GM12878 (cell line): Measurements from ENCODE around the gene LRSAM1. TPM values are rescaled to one million over a fixed set of nuclear protein-coding genes. Genes with fewer than 3 reads are reported as not detected.

ENCODE experiments used
- ATAC-seq: fragments of 200-7000 bp; cut with Tn5 transposase; 3 replicates; pipeline ENCODE4 v1.9.1; 2020; ENCODE audit warnings: mild to moderate bottlenecking, moderate library complexity
- BruUV-seq: library from RNA; stranded (reverse); fragments of 400-500 nt; replicated peaks from 2 replicates; lab custom pipeline; 2021; lab: Mats Ljungman, UMichigan
- CTCF ChIA-PET: fragments of 300-600 bp; sonication (Branson Sonifier 250); formaldehyde crosslinking; extraction: SDS; loops from one replicate; lab custom pipeline; 2021; ENCODE audit warnings: inconsistent platforms; lab: Yijun Ruan, JAX
- POLR2A ChIA-PET: fragments of 350-600 bp; formaldehyde crosslinking; extraction: SDS; loops from one replicate; lab custom pipeline; 2021; ENCODE audit warnings: inconsistent platforms; lab: Charles Lee
- RAD21 ChIA-PET: fragments of 300-600 bp; sonication (Branson Sonifier 250); formaldehyde crosslinking; loops from one replicate; lab custom pipeline; 2023; ENCODE audit warnings: antibody characterized with exemption; ENCODE audit not compliant: unreplicated experiment; lab: Charles Lee
- SMC1A ChIA-PET: fragments of 300-600 bp; sonication (Branson Sonifier 250); formaldehyde crosslinking; loops from one replicate; lab custom pipeline; 2023; ENCODE audit not compliant: unreplicated experiment, uncharacterized antibody; lab: Charles Lee
- DNase-seq: peaks from one replicate; pipeline ENCODE4 v3.0.0-alpha.2; 2011; ENCODE audit warnings: low read depth, low spot score
- FAIRE-seq: peaks from 3 replicates; lab custom pipeline; 2011; peaks lifted over from hg19 to GRCh38; lab: Jason Lieb, UNC
- H2AFZ ChIP-seq: 2 replicates; pipeline ENCODE4 v1.6.0; 2011; ENCODE audit warnings: low read depth, low read length, control low read depth; ENCODE audit not compliant: control insufficient read depth
- H3K27ac ChIP-seq: 2 replicates; pipeline ENCODE4 v1.5.1; 2011; ENCODE audit warnings: control low read depth; ENCODE audit not compliant: control insufficient read depth, insufficient read depth
- H3K27me3 ChIP-seq, 2 experiments: replicated peaks in 1 of 2; 2 replicates each; pipeline versions ENCODE4 v1.6.0 to v1.6.1; 2011; ENCODE audit warnings: low read length in 1 of 2; ENCODE audit not compliant: control insufficient read depth in 2 of 2, insufficient read depth in 2 of 2
- H3K36me3 ChIP-seq, 2 experiments: 2 replicates each; pipeline ENCODE4 v1.5.1; 2011; ENCODE audit warnings: low read length in 1 of 2; ENCODE audit not compliant: control insufficient read depth in 2 of 2, insufficient read depth in 2 of 2
- H3K4me1 ChIP-seq: 2 replicates; pipeline ENCODE4 v1.6.1; 2011; ENCODE audit warnings: mild to moderate bottlenecking, low read length, moderate library complexity, mixed read lengths; ENCODE audit not compliant: control insufficient read depth, insufficient read depth
- H3K4me2 ChIP-seq: 2 replicates; pipeline ENCODE4 v1.6.0; 2011; ENCODE audit warnings: control low read depth; ENCODE audit not compliant: control insufficient read depth, insufficient read depth
- H3K4me3 ChIP-seq: fragments of 200-600 bp; sonication (generic); 2 replicates; pipeline ENCODE4 v1.5.1; 2016
- H3K79me2 ChIP-seq: 2 replicates; pipeline ENCODE4 v1.6.0; 2011; ENCODE audit warnings: low read length; ENCODE audit not compliant: control insufficient read depth, insufficient read depth
- H3K9ac ChIP-seq: 2 replicates; pipeline ENCODE4 v1.8.0; 2011; ENCODE audit warnings: low read length, control low read depth, mixed read lengths; ENCODE audit not compliant: control insufficient read depth, insufficient read depth
- H3K9me3 ChIP-seq: replicated peaks from 3 replicates; pipeline ENCODE4 v1.5.1; 2011; ENCODE audit warnings: mild to moderate bottlenecking, low read length; ENCODE audit not compliant: control insufficient read depth, insufficient read depth
- H4K20me1 ChIP-seq: 2 replicates; pipeline ENCODE4 v1.6.0; 2011; ENCODE audit not compliant: control insufficient read depth, insufficient read depth
- FOS ChIP-seq: IDR thresholded peaks from 3 replicates; pipeline ENCODE4 v1.6.1; 2011; ENCODE audit warnings: borderline replicate concordance; ENCODE audit not compliant: insufficient read length; ENCODE audit errors: extremely low read depth
- GABPA ChIP-seq: IDR thresholded peaks from 2 replicates; pipeline ENCODE4 v1.6.1; 2014; ENCODE audit warnings: antibody characterized with exemption, low read depth, mild to moderate bottlenecking, inconsistent platforms
- IKZF2 ChIP-seq, 2 experiments: fragments of 450-650 bp; IDR thresholded peaks; 2 replicates each; pipeline ENCODE4 v1.6.1; 2017; ENCODE audit warnings: mild to moderate bottlenecking in 2 of 2, moderate library complexity in 2 of 2
- MLLT1 ChIP-seq: fragments of 450-650 bp; IDR thresholded peaks from 2 replicates; pipeline ENCODE4 v1.6.1; 2016; ENCODE audit warnings: mild to moderate bottlenecking
- MTA3 ChIP-seq: IDR thresholded peaks from 2 replicates; pipeline ENCODE4 v1.6.1; 2012; ENCODE audit warnings: low read length, inconsistent platforms, borderline replicate concordance
- NRF1 ChIP-seq: conservative IDR thresholded peaks from 2 replicates; pipeline ENCODE4 v1.6.1; 2011; ENCODE audit warnings: mild to moderate bottlenecking, low read depth, low read length, improper control_type of control experiment
- RUNX3 ChIP-seq: IDR thresholded peaks from 2 replicates; pipeline ENCODE4 v1.6.1; 2012; ENCODE audit warnings: low read length, inconsistent platforms
- SMC3 ChIP-seq: IDR thresholded peaks from 2 replicates; pipeline ENCODE4 v1.6.1; 2011; ENCODE audit warnings: low read length, improper control_type of control experiment, borderline replicate concordance
- USF2 ChIP-seq: IDR thresholded peaks from 2 replicates; pipeline ENCODE4 v1.6.1; 2011; ENCODE audit warnings: low read depth, low read length, improper control_type of control experiment, borderline replicate concordance
- YBX1 ChIP-seq: fragments of 450-650 bp; IDR thresholded peaks from 2 replicates; pipeline ENCODE4 v1.6.1; 2016; ENCODE audit warnings: antibody characterized with exemption
- ZBED1 ChIP-seq: IDR thresholded peaks from 2 replicates; pipeline ENCODE4 v1.6.1; 2016; ENCODE audit warnings: borderline replicate concordance
- ZBTB11 ChIP-seq: fragments of 450-650 bp; formaldehyde crosslinking; IDR thresholded peaks from 2 replicates; pipeline ENCODE4 v1.5.0; 2022; ENCODE audit warnings: mild to moderate bottlenecking, missing genetic modification characterization
- ZBTB33 ChIP-seq: fragments of 450-650 bp; IDR thresholded peaks from 2 replicates; pipeline ENCODE4 v1.6.1; 2017; ENCODE audit warnings: mild to moderate bottlenecking
- WGBS: methylation state at CpG from one replicate; pipeline ENCODE4 v1.1.6; 2016; ENCODE audit warnings: low lambda C conversion rate; ENCODE audit not compliant: insufficient replicate concordance, insufficient coverage; ENCODE audit errors: missing lambda C conversion rate; 5-methylcytosine and 5-hydroxymethylcytosine counted together
- in situ Hi-C: fragments of 300-500 bp; cut with MboI; formaldehyde crosslinking; loops from 9 replicates; pipeline ENCODE4 v1.14.3; 2018; ENCODE audit warnings: mixed read lengths
- intact Hi-C: fragments of 100-400 bp; cut with micrococcal nuclease; formaldehyde crosslinking; loops from one replicate; pipeline ENCODE4 v1.14.2; 2022; ENCODE audit not compliant: unreplicated experiment
- polyA plus RNA-seq, 11 experiments: library from polyadenylated mRNA; depleted of rRNA in 4 of 11; unstranded in 6 of 11; stranded (reverse) in 5 of 11; fragments of >200 nt; fragmentation: Nextera tagmentation in 4 of 11; fragmentation: Illumina TruSeq in 1 of 11; extraction: Ambion mirVana in 4 of 11; extraction: Trizol in 1 of 11; gene quantifications; 1 replicate in 1 of 11; 2 replicates in 10 of 11; pipeline versions ENCODE4 v1.2.1 to v1.2.3, GENCODE V29; 2011 to 2016; ENCODE audit warnings: inconsistent platforms in 2 of 11, missing spikeins in 2 of 11, low read depth in 1 of 11
- total RNA-seq, 4 experiments: library from RNA; depleted of rRNA in 3 of 4; stranded (reverse); fragments of >200 nt in 3 of 4; fragmentation: Illumina TruSeq in 1 of 4; extraction: Trizol in 1 of 4; gene quantifications; 2 replicates each; pipeline versions ENCODE4 v1.2.1 to v1.2.3, GENCODE V29; 2013 to 2021
- TF ChIP-seq, protein P1 (sequence below): IDR thresholded peaks from 2 replicates; pipeline ENCODE4 v1.6.1; 2011; ENCODE audit warnings: mild to moderate bottlenecking, low read depth, low read length, moderate library complexity; ENCODE audit not compliant: insufficient replicate concordance

LRSAM1 gene
- total and polyA plus RNA-seq, 10 of the 15 experiments (the other 5 are each of a cell fraction or from before 2014, with no cell fraction given): 0.14 to 23.4 (median 11.7) TPM

- ChIA-PET CTCF (no interaction called here), POLR2A (interaction anchor here (0.5 kb wide), 1 partner anchor 105 kb away, joined by 4 read pairs; no protein-coding TSS in a partner anchor), RAD21 (no interaction called here), SMC1A (no interaction called here)
- no peak overlapping the region for H2AFZ ChIP-seq
- H3K4me3 ChIP-seq: no peak overlapping the region
- no TSS peak for BruUV-seq
- no peak overlapping the region for H3K9ac ChIP-seq
- TF ChIP-seq FOS: no peak
- no peak for TF ChIP-seq IKZF2 (IDR thresholded peaks at IDR 0.05)
- TF ChIP-seq MTA3: no peak
- no peak for TF ChIP-seq RUNX3
- TF ChIP-seq ZBTB33: no peak
- no peak for TF ChIP-seq YBX1
- no peak for TF ChIP-seq GABPA
- TF ChIP-seq SMC3: no peak
- TF ChIP-seq NRF1: no peak
- no peak for TF ChIP-seq ZBED1
- TF ChIP-seq MLLT1: no peak
- TF ChIP-seq USF2: no peak
- TF ChIP-seq, protein P1, sequence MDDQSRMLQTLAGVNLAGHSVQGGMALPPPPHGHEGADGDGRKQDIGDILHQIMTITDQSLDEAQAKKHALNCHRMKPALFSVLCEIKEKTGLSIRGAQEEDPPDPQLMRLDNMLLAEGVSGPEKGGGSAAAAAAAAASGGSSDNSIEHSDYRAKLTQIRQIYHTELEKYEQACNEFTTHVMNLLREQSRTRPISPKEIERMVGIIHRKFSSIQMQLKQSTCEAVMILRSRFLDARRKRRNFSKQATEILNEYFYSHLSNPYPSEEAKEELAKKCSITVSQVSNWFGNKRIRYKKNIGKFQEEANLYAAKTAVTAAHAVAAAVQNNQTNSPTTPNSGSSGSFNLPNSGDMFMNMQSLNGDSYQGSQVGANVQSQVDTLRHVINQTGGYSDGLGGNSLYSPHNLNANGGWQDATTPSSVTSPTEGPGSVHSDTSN: no peak
- TF ChIP-seq ZBTB11 (CRISPR knock-in tag): no peak
- 88% methylated on average over 22 of the region's 22 CpGs for WGBS
- no peaks in the 10 kb centered on the region for H3K4me1 ChIP-seq
- H3K27me3 ChIP-seq: no peaks in the 10 kb centered on the region
- no peaks in the 10 kb centered on the region for H4K20me1 ChIP-seq
- DNase-seq: no peak
- no peaks in the 10 kb centered on the region for H3K9me3 ChIP-seq
- no peak overlapping the region for H3K4me2 ChIP-seq
- no peak overlapping the region for H3K27ac ChIP-seq
- no peak for FAIRE-seq
- intact Hi-C loops (no loop called here), in situ Hi-C loops (no loop called here)
- no peaks in the 10 kb centered on the region for H3K79me2 ChIP-seq
- peaks cover 0 to 3% of the 10 kb centered on the region in 2 experiments; a peak in 2 of 4 replicates for H3K36me3 ChIP-seq
- ATAC-seq: no peak
Observed at GRCh38 chr9:127403507-127404192, 47.7 kb upstream of the LRSAM1 start.
